ENCODE results near the gene ECI1. TPM values are rescaled to one million over a fixed set of nuclear protein-coding genes. Genes with fewer than 3 reads are reported as not detected.

ECI1 gene
- total RNA-seq, 2 donors from 2014 or later, result 71.8 to 108 TPM

- TF ChIP-seq, protein P1, sequence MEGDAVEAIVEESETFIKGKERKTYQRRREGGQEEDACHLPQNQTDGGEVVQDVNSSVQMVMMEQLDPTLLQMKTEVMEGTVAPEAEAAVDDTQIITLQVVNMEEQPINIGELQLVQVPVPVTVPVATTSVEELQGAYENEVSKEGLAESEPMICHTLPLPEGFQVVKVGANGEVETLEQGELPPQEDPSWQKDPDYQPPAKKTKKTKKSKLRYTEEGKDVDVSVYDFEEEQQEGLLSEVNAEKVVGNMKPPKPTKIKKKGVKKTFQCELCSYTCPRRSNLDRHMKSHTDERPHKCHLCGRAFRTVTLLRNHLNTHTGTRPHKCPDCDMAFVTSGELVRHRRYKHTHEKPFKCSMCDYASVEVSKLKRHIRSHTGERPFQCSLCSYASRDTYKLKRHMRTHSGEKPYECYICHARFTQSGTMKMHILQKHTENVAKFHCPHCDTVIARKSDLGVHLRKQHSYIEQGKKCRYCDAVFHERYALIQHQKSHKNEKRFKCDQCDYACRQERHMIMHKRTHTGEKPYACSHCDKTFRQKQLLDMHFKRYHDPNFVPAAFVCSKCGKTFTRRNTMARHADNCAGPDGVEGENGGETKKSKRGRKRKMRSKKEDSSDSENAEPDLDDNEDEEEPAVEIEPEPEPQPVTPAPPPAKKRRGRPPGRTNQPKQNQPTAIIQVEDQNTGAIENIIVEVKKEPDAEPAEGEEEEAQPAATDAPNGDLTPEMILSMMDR (IDR thresholded peaks at IDR 0.05), result no peak
- Histone ChIP-seq H3K9me3 (no peaks in the 10 kb centered on the region), H3K4me3 (no peak overlapping the region), H3K27ac (no peak overlapping the region), H3K36me3 (peaks cover 37% of the 10 kb centered on the region), H3K27me3 (no peaks in the 10 kb centered on the region), H3K4me1 (peaks cover 0 to 23% of the 10 kb centered on the region in 2 donors)
- DNase-seq (ENCODE audit: low spot score), result no peak
Observed at GRCh38 chr16:2226918-2227317, 24.5 kb downstream of the ECI1 start.

GRCh38 chr16:2226245-2226793 is 25.1 kb downstream of the ECI1 start:
- no peaks in the 10 kb centered on the region for H3K27me3 ChIP-seq
- no peak overlapping the region for H3K27ac ChIP-seq
- TF ChIP-seq, protein P1 (IDR thresholded peaks at IDR 0.05), result no peak
- peaks cover 0 to 23% of the 10 kb centered on the region in 2 donors for H3K4me1 ChIP-seq
- H3K36me3 ChIP-seq, result peaks cover 31% of the 10 kb centered on the region
- no peaks in the 10 kb centered on the region for H3K9me3 ChIP-seq
- DNase-seq (ENCODE audit: low spot score), result no peak
- H3K4me3 ChIP-seq, result no peak overlapping the region

DNA sequence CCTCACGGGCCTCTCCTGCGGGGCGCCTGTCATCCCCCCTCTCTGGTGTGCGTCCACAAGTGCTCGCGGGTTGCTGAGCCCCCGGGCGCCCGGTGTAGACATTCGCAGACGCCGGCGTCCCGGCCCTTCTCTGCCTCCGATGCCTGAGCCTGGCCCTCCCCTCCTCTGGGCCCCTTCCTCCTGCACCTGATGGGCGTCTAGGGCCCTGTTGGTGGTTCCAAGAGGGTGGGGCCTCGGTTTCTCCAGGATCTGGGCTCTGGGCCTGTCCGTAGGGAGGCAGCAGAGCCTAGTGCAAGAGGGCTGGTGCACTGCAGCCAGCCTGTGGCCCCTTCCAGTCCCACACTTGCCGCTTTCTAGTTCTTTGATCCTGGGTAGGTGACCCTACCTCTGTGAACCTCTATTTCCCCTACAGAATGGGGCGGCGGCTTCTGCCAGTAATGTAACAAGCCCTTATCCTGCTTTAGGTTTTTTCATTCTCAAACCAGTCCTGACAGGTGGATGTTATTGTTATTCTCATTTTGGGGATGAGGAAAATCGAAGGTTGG is 27.4 kb downstream of the ECI1 start:
- peak overlapping the region; percentile 89 to 95 for H3K4me3 ChIP-seq
- H3K36me3 ChIP-seq, result peaks cover 9% of the 10 kb centered on the region
- no peak for DNase-seq (ENCODE audit: low spot score)
- H3K4me1 ChIP-seq, result peaks cover 0 to 23% of the 10 kb centered on the region in 2 donors
- no peaks in the 10 kb centered on the region for H3K9me3 ChIP-seq
- TF ChIP-seq, protein P1 (IDR thresholded peaks at IDR 0.05), result peak in 1 of 2 donors; percentile 27
- H3K27me3 ChIP-seq, result no peaks in the 10 kb centered on the region
- H3K27ac ChIP-seq, result peak overlapping the region; percentile 88 to 91

GRCh38 chr16:2223221-2223941 is 28.0 kb downstream of the ECI1 start, which contains the start of gene E4F1:
Gene E4F1 (plus strand): TSS chr16:2223591. CDS start chr16:2223614, 23 bp downstream.
- TF ChIP-seq, protein P1 (IDR thresholded peaks at IDR 0.05), result peak in 1 of 2 donors; percentile 18
- Histone ChIP-seq H3K4me1 (peaks cover 0 to 23% of the 10 kb centered on the region in 2 donors), H3K9me3 (no peaks in the 10 kb centered on the region), H3K27me3 (no peaks in the 10 kb centered on the region), H3K27ac (peak within 1 kb of the TSS; percentile 88 to 91), H3K36me3 (peaks cover 3% of the 10 kb centered on the region), H3K4me3 (peak within 1 kb of the TSS; percentile 89 to 95)
- peak; percentile 100 for DNase-seq (ENCODE audit: low spot score)

DNA sequence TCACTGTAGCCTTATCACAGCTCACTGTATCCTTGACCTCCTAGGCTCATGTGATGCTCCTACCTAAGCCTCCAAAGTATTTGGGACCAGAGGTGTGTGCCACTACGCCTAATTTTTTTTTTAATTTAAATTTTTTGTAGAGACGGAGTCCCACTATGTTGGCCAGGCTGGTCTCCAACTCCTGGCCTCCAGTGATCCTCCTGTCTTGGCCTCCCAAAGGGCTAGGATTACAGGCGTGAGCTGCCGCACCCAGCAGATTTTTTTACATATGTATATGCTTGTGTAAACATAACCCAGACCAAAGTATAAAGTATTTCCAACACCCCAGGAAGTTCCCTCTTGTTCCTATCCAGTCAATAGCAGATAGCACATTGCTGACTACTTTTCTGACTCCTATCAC is 35.1 kb downstream of the ECI1 start:
- H3K27ac ChIP-seq, result no peak overlapping the region
- no peak overlapping the region for H3K4me3 ChIP-seq
- H3K9me3 ChIP-seq, result no peaks in the 10 kb centered on the region
- DNase-seq (ENCODE audit: low spot score), result no peak
- no peaks in the 10 kb centered on the region for H3K36me3 ChIP-seq
- peaks cover 0 to 32% of the 10 kb centered on the region in 2 donors for H3K4me1 ChIP-seq
- no peaks in the 10 kb centered on the region for H3K27me3 ChIP-seq
- TF ChIP-seq, protein P1 (IDR thresholded peaks at IDR 0.05), result no peak

Data from right atrium auricular region (tissue), 2 donors.